Mucosa of gallbladder (tissue), 1 donor: ENCODE measurements around the gene BICRAL. TPM values are rescaled to one million over a fixed set of nuclear protein-coding genes. Genes with fewer than 3 reads are reported as not detected.
"Not testable (repeated sequence)": the region's sequence is repeated elsewhere in the genome, so short reads cannot be mapped to it uniquely, and the experiment has no call there.

Source experiments
- DNase-seq: peaks from one replicate; pipeline ENCODE4 v3.0.0-alpha.2; 2020; ENCODE audit warnings: low spot score
- total RNA-seq: library from RNA; stranded (reverse); gene quantifications from one replicate; pipeline ENCODE4 v1.2.1, GENCODE V29; 2021
- donor health status: DM: no; HTN: no; CAD: no.

The BICRAL gene
- total RNA-seq, 1 donor from 2014 or later, result 18.1 TPM

DNA sequence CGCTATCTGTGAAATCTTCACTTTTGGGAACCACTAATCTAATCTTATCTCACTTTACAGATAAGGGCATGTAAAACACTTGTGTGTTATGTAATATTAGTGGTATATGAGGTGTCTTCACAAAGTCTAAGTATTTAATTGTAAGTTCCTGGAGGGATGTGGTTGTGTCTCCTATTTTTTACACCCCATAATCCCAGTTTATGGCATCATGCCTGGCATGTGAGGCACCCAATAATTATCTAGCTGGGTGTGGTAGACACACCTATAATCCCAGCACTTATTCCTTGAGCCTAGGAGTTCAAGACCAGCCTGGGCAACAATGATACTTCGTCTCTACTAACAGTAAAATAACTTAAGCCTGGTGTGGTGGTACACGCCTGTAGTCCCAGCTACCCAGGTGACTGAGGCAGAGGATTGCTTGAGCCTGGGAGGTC lies 19.4 kb upstream of the BICRAL start:
- DNase-seq, result no peak

DNA sequence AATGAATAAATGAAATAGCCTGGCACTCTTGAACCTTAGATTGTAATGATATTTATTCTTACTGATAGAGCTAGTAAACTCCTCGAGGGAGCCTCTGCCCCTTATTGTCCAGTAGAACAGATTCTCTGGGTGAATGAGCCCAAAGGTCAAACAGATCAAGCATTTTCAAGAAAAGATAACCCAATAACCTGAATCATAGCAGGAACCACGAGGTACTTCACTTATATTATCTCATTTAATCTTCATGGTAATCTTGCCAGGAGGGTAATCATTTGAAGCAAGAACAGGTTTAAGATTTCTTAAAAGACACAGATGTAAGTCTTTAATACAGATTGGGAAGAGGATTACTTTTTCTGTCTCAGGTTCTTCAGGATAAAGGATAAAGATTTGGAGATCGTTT lies 18.9 kb upstream of the BICRAL start:
- DNase-seq, result no peak

DNA sequence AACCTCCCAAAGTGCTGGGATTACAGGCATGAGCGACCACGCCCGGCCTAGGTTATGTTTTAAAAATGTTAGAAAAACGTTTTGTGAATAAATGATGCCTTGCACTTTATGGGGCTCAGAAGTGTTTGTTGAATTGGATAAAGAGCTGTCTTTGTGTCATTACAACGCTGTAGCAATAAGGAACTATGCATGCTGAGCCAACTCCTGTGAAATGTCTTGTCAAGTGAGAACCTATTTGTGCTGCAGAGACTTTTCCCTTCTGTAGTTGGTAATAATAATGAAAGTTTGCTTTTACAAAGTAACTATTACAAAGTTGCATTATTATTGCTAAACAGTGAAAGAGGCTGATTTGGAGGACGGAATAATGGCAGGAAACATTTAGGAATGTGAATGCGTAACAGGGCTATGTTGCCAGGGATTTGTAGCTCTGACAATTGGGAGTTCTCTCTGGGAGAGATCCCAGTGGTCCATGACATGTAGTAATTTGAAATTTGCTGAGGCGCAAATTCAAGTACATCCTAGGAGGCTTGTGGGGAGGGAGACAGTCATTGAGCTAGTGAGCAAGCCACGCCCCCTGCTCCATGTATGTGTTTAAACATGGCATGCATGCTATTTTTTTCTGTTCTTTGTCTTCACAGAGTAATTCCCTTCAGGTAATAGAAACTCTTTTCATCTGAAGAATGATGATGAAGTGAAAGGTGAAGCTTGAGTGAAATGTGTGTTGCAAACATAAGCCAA lies 16.8 kb upstream of the BICRAL start:
- DNase-seq, result no peak

DNA sequence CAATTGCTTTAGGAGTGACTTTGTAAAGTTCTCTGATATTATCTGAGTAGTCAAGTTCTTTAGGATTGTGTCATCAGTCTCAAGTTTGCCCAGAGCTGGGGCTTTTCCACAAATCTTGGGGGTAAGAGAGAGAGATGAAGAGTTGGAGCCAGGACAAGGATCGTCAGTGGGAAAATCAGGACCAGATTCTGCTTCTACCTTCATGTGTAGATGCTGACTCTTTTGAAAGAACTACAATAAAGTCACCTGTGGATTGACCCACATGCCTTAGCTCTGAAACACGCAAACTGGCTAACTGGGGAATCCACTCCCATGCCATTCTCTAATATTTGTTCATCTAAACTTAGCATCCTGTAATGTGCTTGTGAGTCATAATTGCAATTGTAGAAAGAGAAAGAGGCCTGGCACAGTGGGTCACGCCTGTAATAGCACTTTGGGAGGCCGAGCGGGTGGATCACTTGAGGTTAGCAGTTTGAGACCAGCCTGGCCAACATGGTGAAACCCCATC lies 15.6 kb upstream of the BICRAL start:
- no peak for DNase-seq

DNA sequence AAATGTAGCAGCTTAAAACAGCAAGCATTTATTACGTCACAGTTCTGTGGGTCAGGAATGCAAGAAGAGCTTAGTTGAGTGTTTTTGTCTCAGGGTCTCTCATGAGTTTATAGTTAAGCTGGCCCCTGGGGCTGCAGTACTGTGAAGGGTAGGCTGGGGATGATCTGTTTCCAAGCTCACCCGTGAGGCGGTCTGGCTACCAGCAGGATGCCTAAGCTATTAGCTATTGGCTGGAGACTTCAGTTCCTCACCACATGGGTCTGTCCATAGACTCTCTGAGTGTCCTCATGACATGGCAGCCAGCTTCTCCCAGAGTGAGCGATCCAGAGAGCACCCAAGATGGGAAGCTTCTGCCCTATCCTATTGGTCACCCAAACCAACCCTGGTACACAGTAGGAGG lies 12.8 kb upstream of the BICRAL start:
- no peak for DNase-seq

DNA sequence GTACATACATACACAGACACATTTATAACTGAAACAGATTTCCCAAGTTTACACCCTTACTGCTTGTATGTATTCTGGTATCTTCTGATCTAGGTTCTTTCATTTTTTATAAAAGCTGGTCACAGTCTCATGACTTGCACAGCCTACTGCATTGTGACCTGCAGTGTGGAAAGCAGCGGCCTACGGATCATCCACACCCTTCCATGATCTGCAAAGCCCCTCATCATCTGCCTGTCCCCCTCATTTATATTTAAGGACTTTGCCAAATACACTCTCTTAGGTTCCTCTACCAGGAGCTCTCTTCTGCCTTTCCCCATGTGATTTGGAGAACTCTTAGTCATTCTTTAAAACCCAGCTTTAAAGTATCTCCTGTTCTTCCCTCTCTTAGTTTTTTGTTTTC lies 12.0 kb upstream of the BICRAL start:
- no peak for DNase-seq

DNA sequence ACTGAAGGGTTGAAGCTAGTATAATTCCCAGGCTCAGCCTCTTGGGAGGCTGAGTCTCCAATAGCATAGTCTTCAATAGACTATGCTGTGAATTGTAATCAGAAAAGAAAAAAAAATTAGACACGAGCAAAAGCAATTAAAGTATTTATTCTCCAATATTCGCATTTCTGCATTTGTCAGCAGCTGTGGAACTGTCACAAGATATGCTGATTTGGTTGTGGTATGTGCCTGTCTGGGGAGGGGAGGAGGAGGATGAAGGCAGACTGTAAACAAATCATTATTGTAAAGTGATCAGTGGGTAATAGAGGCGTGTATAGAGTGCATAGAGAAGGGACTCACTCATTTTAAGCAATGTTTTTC lies 10.1 kb upstream of the BICRAL start:
- no peak for DNase-seq

DNA sequence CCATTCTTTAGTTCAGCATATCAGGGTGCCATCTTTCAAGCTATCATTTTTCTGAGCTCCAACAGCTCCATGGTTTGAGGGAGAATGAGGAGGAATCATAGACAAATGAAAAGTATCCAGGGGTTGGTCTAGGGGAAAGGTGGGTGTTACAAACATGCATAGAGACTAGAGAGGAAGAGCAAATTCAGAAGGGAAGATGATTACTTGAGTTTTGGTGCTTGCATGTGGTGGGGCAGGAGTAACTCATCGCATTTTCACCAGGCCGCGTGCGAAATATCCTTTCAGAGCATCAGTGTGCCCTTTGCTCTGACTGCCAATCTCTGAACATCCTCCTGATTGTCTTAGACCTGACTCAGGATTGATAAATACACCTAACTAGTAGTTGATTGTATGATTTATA lies 7.7 kb upstream of the BICRAL start:
- no peak for DNase-seq

DNA sequence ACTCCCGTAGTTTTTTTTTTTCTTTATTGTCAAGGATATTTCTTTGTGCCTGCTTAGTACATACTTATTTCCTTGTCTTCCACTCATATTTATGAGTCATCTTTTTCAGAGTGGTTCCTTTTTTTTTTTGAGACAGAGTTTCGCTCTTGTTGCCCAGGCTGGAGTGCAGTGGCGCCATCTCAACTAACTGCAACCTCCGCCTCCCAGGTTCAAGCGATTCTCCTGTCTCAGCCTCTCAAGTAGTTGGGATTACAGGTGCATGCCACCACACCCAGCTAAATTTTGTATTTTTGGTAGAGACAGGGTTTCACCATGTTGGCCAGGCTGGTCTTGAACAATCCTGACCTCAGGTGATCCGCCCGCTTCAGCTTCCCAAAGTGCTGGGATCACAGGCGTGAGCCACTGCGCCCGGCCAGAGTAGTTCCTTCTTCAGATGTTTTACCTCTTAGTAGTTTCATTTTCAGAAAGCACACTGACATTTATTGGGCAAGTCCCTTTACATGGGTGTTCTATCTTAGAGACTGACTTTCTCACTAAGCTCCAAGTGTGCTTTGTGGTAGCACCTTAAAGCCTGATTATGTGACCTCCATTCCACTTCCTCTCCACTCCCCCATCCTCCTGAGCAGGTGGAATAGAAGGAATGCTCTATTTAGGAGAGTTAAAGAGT lies 6.9 kb upstream of the BICRAL start:
- not testable (repeated sequence) for DNase-seq

DNA sequence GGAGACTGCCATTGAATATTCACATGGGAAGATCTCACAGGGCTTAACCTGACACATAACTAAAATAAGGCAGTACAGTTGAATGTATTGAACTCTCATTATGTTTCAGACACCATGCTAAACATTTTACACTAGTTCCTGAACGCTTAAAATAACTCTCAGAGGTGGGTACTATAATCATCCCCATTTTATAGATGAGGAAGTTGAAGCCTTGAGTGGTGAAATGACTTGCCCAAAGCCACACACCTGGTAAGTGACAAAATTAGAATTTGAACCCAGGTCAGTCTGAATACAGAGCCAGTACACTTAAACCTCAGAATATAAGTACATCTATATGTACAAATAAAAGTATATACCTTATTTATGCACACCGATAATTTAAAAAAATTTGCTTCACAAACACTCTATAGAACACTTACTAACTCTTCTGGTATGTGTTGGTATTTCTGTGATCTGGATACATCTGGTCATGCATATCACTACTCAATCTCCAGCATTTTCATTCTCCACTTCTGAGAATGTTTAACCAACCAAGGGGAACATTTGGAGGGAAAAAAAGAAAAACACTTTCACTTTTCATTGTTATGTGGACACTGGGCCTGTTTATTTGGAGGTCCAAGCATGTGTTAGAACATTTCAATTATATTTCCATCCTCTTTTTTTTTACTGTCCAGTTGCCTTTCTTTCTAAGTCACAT lies 4.6 kb upstream of the BICRAL start:
- no peak for DNase-seq

DNA sequence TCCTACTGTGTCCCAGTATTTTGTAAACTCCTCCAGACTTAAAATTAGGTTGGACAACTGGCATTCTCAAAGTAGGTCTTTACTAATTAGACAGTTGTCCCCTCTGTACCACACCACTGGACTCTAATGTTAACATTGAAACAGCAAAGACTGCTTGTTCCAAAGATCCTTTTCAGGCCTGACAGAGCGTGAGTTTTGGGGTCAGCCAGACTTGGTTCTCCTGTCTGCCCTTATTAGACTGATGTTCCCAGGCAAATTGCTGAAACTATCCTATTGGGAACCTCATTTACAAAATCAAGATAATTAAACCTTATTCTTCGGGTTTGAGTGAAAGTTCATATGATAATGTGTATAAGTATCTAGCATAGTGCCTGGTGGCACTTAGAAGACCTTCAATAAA lies 3.7 kb upstream of the BICRAL start:
- no peak for DNase-seq

DNA sequence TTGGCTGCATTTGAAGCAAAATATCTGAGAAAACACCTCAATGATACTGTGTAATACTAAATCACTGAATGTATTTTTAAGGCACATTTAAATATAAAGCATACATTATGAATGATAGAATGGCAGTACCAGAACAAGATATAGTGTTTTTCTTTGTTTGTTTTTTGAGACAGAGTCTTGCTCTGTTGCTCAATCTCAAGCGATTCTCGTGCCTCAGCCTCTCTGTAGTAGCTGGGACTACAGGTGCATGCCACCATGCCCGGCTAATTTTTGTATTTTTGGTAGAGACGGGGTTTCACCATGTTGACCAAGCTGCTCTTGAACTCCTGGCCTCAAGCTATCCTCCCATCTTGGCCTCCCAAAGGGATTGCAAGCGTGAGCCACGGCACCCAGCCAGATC lies 2.3 kb upstream of the BICRAL start:
- no peak for DNase-seq

DNA sequence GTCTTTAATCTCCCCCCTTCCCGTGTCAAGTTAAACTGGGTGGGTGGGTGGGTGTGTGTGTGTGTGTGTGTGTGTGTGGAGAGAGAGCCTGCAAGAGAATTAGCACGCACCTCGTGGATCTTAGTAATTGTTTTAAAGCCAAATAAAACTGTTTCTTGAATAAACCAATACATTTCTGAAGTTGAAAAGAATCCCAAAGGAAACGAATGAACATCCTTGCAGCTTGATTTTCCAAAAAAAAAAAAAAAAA lies 381 bp upstream of the BICRAL start:
- DNase-seq, result no peak

DNA sequence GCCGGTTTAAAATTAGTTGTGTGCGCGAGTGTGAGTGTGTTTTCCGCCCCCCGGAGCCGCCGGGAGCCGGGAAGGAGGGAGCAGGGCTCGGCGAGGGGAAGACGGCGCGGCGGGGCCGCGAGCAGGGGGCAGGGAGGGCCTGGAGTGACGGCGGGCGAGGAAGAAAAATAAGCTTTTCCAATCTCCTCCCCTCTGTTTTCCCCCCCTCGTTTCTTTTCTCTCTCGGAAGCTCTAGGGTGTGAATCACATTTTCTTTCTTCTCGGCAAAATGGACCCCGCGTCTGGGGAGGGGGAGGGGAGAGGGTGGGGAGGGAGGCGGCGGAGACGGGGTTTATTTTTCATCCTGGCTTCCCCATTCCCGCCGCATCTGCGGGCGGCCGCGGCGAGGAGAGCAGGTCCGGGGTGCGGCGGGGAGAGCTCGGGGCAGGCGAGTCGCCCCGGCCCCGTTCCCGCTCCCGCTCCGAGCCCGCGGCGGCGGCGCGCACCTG lies 881 bp downstream of the BICRAL start:
- DNase-seq, result peak; percentile 76

DNA sequence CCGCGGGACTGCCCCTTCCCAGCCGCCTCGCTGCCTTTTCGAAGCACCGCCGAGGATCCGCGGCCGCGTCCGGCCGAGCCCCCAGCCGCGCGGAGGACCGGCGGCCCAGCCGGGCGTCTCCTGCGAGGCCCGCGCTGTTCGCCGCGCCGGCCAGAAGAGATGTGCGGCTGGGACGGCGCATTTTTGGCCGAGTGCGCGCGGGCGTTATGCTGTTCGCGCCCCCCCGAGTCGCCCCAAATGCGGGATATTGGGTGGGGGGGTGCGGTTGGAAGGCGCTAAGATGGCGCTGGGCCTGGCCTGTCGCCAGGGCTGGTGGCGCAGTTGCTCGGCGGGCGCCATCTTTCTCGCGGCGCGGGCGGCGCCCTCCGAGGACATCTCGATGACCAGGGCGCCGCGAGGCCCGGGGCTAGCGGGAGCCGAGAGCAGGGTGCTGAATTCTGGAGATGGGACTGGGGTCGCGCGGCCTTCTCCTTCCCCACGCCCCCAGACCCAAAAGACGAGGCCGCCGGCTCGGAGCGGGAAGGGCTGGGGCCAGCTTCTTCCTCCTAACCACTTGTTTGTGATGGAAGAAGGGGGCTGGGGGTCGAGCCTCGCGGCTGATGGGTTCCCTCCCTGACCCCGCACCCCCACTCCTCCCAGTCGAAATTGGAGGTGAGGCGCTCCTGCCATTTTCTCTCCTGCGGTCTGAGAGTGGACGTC lies 1.5 kb downstream of the BICRAL start:
- DNase-seq, result peak; percentile 71

DNA sequence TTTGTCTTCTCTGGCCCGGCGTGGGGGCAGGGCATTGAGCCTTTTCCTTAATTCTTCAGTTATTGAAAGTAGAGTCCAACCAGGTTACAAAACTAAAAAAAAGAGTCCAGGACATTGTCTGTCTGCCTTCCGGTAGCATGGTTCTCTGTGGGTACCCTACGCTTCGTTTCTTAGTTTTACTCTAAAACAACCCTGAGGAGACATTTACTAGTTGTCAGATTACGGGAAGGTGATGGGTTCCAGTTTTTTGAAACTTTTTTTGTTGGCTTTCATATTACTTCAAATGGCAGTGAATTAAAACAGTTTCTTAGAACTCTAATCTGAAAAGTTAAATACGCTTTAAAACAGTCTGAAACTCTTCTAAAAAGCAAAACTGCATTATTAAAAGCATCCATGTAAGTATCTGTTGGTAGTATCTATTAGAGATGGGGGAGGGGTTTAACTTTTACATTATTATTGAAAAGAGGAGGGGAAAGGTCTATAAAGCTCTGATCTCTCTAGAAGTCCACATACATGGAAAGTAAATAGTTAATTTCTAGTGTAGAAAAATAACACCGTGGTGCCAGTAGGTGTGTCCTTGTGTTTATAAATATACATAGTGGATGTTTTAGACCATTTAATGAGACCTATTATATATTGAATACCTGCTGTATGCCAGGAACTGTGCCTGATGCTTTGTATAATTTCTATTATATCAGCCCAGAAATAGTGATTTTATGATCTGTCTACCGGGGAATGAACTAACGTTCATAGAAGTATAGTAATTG lies 2.2 kb downstream of the BICRAL start:
- DNase-seq, result no peak

DNA sequence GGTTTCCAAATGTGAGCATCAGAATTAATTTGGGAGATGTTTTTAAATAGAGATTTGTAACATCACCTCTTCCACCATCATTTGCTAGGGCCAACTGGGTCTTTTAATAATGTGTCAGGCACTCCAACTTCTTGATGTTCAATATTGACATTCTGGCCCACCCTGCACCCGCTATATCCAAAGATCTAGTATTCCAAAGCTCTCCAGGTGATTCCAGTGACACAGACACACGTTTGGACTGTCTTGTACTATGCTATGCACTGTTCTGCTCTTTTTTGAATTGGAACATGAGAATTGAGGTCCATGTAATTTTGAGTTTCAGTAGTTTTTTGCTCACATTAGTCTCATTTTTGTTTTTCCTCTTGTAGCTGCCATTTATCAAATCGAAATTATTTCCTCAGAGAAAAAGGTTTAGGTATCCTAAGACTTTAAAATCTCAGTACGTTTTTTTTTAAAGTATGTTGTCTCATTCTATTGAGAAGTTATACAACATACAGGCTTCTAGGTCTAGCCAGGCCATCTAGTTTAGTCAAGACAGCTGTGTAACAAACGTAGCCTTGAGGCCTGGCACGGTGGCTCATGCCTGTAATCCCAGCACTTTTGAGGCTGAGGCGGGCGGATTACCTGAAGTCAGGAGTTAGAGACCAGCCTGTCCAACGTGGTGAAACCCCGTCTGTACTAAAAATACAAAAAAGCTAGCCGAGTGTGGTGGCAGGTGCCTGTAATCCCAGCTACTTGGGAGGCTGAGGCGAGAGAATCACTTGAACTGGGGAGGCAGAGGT lies 3.1 kb downstream of the BICRAL start:
- DNase-seq, result no peak

DNA sequence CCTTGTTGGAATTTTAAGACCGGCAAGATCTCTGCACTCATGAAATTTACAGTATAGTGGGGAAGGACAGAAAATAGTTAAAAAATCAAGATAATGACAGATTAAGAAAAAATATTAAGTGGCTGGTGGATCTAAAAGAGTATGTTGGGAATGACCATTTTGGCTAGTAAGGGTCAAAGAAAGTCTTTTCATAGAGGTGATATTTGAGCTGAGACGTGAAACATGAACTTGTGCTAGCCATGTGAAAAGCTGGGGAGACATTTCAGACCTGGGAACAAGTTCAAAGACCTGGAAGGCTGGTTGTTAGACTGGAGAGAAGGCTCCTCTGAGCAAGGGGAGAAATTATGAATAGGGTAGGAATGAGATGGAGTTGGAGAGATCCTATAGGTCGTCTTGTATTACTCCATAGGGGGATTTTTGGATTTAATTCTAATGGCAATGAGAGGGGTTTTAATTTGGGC lies 4.7 kb downstream of the BICRAL start:
- DNase-seq, result no peak

DNA sequence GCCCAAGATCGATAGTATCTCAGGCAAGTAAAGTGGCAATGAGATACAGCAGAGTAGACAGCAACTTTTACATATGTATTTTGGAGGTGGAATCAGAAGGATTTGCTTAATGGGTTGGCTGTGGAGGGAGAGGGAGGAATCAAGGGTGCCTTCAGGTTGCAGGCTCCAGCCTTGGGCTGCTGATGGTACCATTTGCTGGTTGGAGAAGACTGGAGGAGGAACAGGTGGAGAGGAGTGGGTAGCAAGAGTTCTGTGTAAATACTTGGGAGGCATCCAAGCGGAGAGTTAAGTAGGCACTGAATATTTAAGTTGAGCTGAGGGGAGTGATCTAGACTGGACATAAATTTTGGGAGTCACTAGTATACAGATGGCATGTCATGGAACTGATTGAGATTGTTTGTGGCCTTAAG lies 5.2 kb downstream of the BICRAL start:
- no peak for DNase-seq

DNA sequence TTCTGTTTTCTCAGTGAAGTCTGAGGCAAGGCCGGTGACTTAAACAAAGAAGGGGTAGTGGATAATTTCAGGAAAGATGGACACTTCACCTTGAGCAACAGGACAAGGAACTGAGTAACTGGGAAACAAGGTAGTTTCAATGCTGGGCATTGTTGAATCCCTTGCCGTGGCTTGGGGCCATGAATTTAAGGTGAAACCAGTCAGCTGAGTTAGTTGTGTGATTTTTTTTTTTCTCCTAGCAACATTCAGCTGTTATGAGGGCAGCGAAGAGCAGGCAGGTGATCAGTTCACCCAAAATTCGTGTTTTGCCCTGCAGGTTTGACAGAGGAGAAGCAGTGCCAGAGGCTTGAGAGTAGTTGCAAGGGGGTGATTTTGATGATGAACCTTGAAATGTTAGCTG lies 6.8 kb downstream of the BICRAL start:
- DNase-seq, result no peak
